ENCODE measurements around the gene GRIK4.

The GRIK4 gene

DNA sequence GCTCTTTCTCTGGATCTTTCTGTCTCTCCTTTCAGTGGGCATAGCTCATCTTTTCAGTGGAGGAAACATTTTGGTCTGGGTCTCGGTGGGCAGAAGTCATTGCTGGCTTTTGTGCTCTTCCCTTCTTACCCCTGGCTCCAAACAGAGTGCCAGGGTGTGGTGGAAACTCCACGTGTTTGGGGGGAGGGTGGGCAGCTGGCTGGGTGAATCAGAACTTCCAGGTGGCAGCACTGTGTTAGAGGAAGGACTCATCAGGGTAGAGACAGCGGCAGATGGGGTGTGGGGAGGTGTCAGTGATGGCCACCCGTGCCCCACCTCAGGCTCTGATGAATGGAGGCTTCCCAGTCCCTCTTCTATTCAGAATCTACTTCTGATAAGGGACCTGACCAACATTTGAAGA, 114.0 kb downstream of the GRIK4 start:
- no peak overlapping the region for H3K27ac ChIP-seq (ENCODE audit: low read length)

DNA sequence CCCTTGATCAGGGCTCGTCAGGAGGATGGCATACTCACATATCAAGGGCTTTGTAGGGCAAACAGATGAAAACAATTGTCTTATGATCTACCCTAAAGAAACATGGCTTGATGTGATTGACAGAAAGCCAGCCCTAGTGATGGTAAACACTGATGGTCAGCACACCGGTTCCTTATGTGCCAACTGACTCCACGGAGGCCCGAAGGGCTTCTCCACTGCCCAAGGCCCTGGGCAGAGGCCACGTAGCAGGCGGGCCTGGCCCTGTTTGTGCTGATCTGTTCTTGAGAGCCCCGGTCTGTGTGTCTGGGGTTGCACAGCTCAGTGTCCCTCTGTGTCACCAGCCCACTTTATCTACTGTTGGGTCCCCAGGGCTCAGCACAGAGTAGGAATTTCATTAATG, 115.2 kb downstream of the GRIK4 start:
- Histone ChIP-seq H3K27me3 (ENCODE audit: control insufficient read depth, insufficient read depth, low read length) (no peaks in the 10 kb centered on the region), H3K9ac (ENCODE audit: low read length) (no peak overlapping the region), H3K36me3 (ENCODE audit: control insufficient read depth, low read depth, low read length) (no peaks in the 10 kb centered on the region), H3K27ac (ENCODE audit: low read length) (no peak overlapping the region), H3K4me3 (ENCODE audit: low read length) (no peak overlapping the region), H3K9me3 (ENCODE audit: control insufficient read depth, low read depth, low read length) (no peaks in the 10 kb centered on the region), H3K4me1 (ENCODE audit: control insufficient read depth, low read depth, low read length) (no peaks in the 10 kb centered on the region)

More for the DNA sequence above, 114.0 kb downstream of the GRIK4 start:
- no peaks in the 10 kb centered on the region for H3K4me1 ChIP-seq (ENCODE audit: control insufficient read depth, low read depth, low read length)
- no peak overlapping the region for H3K4me3 ChIP-seq (ENCODE audit: low read length)
- no peaks in the 10 kb centered on the region for H3K36me3 ChIP-seq (ENCODE audit: control insufficient read depth, low read depth, low read length)
- H3K9ac ChIP-seq (ENCODE audit: low read length): no peak overlapping the region
- no peaks in the 10 kb centered on the region for H3K9me3 ChIP-seq (ENCODE audit: control insufficient read depth, low read depth, low read length)
- no peaks in the 10 kb centered on the region for H3K27me3 ChIP-seq (ENCODE audit: control insufficient read depth, insufficient read depth, low read length)

DNA sequence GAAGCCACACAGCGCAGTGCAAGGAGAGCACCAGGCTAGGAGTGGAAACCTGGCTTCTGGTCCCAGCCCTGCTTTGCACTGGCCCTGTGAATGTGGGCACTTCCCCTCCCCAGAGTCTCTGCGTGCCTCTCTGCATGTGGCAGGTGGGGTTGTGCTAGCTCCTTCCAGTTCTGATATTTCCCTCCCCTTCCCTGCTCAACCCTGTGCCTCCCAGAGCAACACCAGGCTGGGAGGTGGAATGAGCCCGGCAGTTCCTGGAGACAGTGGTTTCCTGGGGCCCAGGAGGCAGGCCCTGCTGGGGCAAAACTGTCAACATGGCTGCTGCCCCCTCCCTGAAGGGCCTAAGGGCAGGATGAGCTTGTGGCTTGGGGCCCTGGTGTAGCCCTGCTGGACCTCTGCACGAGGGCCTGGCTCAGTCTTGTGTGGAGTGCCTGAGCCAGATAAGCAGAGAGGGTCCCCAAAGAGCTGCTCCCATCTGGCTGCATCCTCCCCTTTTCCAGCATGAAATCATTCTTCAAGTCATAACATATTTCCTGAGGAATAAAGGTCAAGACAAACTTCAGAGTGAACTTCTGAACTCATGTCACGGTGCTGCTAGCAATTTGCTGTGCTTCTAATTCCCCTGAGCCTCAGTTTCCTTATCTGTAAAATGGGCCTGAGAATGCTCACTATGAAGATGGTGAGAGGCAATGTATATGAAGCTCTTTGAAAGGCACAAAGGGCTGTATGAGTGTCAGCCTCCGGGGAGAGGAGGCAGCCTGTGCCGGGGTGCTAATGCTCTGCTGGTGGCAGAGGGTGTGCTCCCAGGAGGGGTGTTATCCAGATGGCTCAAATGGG, 116.0 kb downstream of the GRIK4 start:
- no peaks in the 10 kb centered on the region for H3K9me3 ChIP-seq (ENCODE audit: control insufficient read depth, low read depth, low read length)
- no peak overlapping the region for H3K4me3 ChIP-seq (ENCODE audit: low read length)
- H3K27me3 ChIP-seq (ENCODE audit: control insufficient read depth, insufficient read depth, low read length): no peaks in the 10 kb centered on the region
- no peaks in the 10 kb centered on the region for H3K36me3 ChIP-seq (ENCODE audit: control insufficient read depth, low read depth, low read length)
- no peak overlapping the region for H3K27ac ChIP-seq (ENCODE audit: low read length)
- no peak overlapping the region for H3K9ac ChIP-seq (ENCODE audit: low read length)
- H3K4me1 ChIP-seq (ENCODE audit: control insufficient read depth, low read depth, low read length): no peaks in the 10 kb centered on the region

DNA sequence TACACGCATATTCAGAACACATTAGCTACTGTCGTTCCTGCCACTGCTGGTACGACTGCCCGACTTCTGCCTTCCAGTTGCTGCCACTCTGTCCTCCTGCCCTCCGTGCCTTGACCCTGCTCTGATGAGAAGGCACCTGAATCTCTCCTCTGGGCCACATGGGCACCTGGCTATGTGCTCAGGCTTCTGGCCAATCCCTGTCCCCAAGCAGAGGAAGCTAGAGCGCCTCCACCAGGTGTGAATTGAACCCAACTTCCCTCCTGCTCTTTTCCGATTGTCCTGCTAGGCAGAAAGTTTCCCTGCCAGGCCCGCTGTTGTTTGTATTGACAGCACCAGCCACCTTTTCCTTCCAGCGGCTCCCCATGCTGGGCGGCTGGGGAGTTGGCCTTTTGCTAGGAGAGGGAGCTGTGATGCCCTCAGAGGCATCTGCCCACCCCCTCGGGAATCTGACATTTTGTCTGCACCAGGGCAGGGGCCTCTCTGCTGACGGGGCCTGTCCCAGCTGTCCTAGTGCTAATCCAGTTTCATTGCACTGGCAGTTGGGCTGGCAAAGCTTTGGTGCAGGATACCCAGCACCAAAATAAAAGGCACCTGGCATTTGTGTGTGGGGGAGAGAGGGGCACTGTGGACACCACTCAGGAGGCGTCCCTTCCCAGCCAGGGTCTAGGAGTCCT, 118.0 kb downstream of the GRIK4 start:
- Histone ChIP-seq H3K9ac (ENCODE audit: low read length) (no peak overlapping the region), H3K36me3 (ENCODE audit: control insufficient read depth, low read depth, low read length) (no peaks in the 10 kb centered on the region), H3K27me3 (ENCODE audit: control insufficient read depth, insufficient read depth, low read length) (peaks cover 9% of the 10 kb centered on the region), H3K4me3 (ENCODE audit: low read length) (no peak overlapping the region), H3K4me1 (ENCODE audit: control insufficient read depth, low read depth, low read length) (no peaks in the 10 kb centered on the region), H3K27ac (ENCODE audit: low read length) (no peak overlapping the region), H3K9me3 (ENCODE audit: control insufficient read depth, low read depth, low read length) (no peaks in the 10 kb centered on the region)

DNA sequence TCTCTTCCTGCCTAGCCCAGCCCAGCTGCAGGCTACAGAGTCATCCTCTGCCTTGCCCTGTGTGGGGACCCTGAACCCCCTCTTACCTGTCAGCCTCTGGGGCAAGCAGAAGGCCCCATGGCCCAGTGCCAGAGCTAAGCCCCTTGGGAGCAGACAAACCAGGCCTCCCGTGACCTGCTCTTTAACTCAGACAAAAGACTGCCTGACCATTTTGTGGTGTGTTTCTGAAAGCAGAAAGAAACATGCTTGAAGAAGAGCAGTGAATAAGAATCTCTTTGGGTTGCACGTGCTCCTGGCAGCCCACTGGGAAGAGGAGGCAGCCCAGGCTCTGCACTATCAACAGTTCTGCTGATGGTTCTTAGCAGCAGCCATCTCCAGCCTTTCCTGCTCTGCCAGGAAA, 118.6 kb downstream of the GRIK4 start:
- Histone ChIP-seq H3K36me3 (ENCODE audit: control insufficient read depth, low read depth, low read length) (no peaks in the 10 kb centered on the region), H3K27me3 (ENCODE audit: control insufficient read depth, insufficient read depth, low read length) (peaks cover 14% of the 10 kb centered on the region), H3K27ac (ENCODE audit: low read length) (no peak overlapping the region), H3K9ac (ENCODE audit: low read length) (no peak overlapping the region), H3K9me3 (ENCODE audit: control insufficient read depth, low read depth, low read length) (no peaks in the 10 kb centered on the region), H3K4me1 (ENCODE audit: control insufficient read depth, low read depth, low read length) (no peaks in the 10 kb centered on the region), H3K4me3 (ENCODE audit: low read length) (no peak overlapping the region)

DNA sequence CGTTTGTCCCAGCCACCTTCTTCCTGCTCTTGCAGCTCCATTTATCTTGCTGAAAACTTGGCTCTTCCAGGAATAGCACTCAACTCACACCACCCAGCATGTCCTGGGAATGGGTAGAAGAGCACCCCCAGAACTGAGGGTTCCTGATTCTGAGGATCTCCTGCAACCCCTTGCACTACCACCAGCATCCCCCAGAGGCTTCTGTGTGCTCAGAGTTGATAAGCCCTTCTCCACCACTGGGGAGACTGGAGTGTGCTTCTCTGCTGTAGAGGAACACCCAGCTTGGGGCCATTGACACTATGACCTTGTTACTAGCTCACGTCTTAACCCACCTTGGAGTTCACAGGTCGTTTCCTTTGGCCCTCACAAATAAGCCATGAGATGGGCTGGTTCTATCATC, 121.0 kb downstream of the GRIK4 start:
- Histone ChIP-seq H3K9ac (ENCODE audit: low read length) (no peak overlapping the region), H3K36me3 (ENCODE audit: control insufficient read depth, low read depth, low read length) (no peaks in the 10 kb centered on the region), H3K9me3 (ENCODE audit: control insufficient read depth, low read depth, low read length) (no peaks in the 10 kb centered on the region), H3K4me1 (ENCODE audit: control insufficient read depth, low read depth, low read length) (no peaks in the 10 kb centered on the region), H3K27ac (ENCODE audit: low read length) (no peak overlapping the region), H3K27me3 (ENCODE audit: control insufficient read depth, insufficient read depth, low read length) (peaks cover 14% of the 10 kb centered on the region), H3K4me3 (ENCODE audit: low read length) (no peak overlapping the region)

DNA sequence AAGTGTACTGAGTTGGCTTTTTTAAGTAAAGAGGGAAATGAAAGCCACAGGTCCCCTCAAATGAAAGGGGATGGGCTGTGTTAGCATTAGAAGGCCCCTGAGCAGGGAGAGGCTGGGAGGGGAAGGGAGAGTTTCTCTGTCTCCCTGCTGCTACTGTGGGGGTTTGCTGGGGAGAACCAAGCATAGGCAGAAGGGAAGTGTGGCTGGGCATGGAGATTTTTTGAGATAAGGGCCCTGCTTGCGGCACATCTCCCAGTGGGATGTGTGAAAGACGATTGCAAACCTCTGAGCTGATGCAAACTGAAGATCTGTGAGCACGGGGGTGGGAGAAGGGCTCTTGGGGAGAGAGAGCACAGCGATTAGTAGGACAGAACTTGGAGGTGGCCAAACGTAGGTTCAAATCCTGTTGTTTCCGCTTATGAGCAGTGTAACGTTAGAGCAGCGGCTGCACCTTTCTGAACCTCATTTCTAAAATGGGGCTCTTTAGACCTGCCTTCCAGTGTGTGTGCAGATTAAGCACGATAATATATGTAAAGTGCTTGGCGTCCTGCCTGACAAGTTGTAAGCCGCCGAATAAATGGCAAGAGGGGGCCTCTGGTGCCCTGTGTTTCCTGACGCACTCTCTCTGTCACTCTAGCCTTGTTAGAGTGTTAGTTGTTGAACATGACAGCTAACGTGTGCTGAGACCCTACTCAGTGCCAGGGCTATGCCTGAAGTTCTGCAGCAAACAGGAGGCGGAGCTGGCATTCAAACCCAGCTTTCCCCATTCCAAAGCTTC, 122.3 kb downstream of the GRIK4 start:
- no peaks in the 10 kb centered on the region for H3K36me3 ChIP-seq (ENCODE audit: control insufficient read depth, low read depth, low read length)
- no peaks in the 10 kb centered on the region for H3K9me3 ChIP-seq (ENCODE audit: control insufficient read depth, low read depth, low read length)
- H3K4me3 ChIP-seq (ENCODE audit: low read length): no peak overlapping the region
- no peaks in the 10 kb centered on the region for H3K4me1 ChIP-seq (ENCODE audit: control insufficient read depth, low read depth, low read length)
- peaks cover 14% of the 10 kb centered on the region for H3K27me3 ChIP-seq (ENCODE audit: control insufficient read depth, insufficient read depth, low read length)
- no peak overlapping the region for H3K27ac ChIP-seq (ENCODE audit: low read length)
- H3K9ac ChIP-seq (ENCODE audit: low read length): no peak overlapping the region

DNA sequence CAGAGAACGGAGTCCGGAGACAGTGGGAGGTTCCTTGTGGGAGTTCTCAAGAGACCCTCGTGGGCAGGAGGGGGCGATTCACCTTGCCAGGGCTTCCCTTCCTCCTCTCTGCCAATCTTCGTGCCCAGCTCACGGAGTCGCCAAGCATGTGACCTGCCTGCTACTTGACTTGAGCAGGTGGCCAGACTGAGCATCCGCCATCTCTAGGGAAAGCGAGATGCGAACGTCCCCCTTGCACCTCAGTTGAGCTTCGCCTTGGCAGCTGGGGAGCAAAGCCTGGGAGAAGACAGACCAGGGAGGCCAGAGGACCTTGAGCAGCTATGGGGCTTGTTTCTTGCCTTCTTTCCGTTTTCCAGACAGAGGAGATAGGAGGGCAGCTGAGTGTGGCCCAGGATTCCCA, 123.2 kb downstream of the GRIK4 start:
- Histone ChIP-seq H3K4me1 (ENCODE audit: control insufficient read depth, low read depth, low read length) (no peaks in the 10 kb centered on the region), H3K27ac (ENCODE audit: low read length) (no peak overlapping the region), H3K9me3 (ENCODE audit: control insufficient read depth, low read depth, low read length) (no peaks in the 10 kb centered on the region), H3K4me3 (ENCODE audit: low read length) (no peak overlapping the region), H3K36me3 (ENCODE audit: control insufficient read depth, low read depth, low read length) (no peaks in the 10 kb centered on the region), H3K27me3 (ENCODE audit: control insufficient read depth, insufficient read depth, low read length) (peaks cover 20% of the 10 kb centered on the region), H3K9ac (ENCODE audit: low read length) (no peak overlapping the region)

DNA sequence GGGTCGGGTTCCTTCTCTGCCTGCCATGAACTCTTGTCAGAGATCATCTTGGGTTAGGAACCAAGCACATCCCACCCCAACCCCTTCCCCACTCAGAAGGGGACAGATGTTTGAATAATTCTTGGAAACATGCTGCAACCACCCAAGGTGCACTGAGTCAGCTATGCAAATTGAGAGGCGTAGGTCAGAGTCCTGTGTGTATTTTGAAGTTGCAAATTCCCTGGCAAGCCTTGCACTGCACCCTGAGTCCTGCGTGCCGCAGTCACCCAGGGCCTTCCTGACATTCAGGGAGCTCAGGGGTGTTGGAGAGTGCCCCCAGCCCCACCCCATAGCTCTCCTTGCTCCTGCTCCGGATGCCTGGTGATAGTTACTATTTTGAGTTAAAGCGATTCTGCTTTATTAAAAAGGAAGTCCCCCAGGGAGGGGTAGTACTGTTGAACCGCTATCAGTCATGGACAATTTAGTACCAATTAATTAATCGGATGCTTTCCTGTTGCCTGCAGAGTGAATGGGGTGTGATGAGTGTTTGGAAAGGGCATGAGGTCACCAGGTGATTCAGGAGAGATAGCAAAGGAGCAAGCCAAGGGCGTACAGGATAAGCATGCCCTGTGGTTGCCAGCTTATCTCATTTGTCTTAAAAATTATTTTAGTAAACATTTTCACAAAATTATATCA, 123.7 kb downstream of the GRIK4 start:
- H3K27me3 ChIP-seq (ENCODE audit: control insufficient read depth, insufficient read depth, low read length): peaks cover 26% of the 10 kb centered on the region
- H3K9ac ChIP-seq (ENCODE audit: low read length): no peak overlapping the region
- no peaks in the 10 kb centered on the region for H3K36me3 ChIP-seq (ENCODE audit: control insufficient read depth, low read depth, low read length)
- H3K27ac ChIP-seq (ENCODE audit: low read length): no peak overlapping the region
- no peaks in the 10 kb centered on the region for H3K4me1 ChIP-seq (ENCODE audit: control insufficient read depth, low read depth, low read length)
- H3K9me3 ChIP-seq (ENCODE audit: control insufficient read depth, low read depth, low read length): no peaks in the 10 kb centered on the region
- no peak overlapping the region for H3K4me3 ChIP-seq (ENCODE audit: low read length)

DNA sequence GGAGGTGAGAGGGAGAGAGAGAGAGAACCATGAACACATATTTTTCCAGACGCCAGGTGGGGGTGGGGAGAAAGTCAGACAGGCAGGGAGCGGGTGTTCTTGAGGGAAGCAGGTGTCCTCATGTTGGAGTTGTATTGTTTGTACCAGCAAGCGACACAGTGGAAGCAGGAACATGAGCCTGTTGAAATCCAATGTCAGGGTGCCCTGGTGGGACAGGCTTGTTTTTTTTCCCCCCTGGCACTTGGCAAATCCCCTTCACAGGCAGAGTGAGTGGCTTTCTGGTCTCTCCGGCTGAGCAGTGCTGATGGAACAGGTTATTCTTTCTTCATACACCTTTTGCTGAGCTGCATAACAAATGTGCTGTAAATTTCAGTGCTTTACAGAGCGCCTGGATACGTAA, 125.6 kb downstream of the GRIK4 start:
- Histone ChIP-seq H3K9ac (ENCODE audit: low read length) (no peak overlapping the region), H3K27me3 (ENCODE audit: control insufficient read depth, insufficient read depth, low read length) (peaks cover 37% of the 10 kb centered on the region), H3K36me3 (ENCODE audit: control insufficient read depth, low read depth, low read length) (no peaks in the 10 kb centered on the region), H3K4me1 (ENCODE audit: control insufficient read depth, low read depth, low read length) (no peaks in the 10 kb centered on the region), H3K27ac (ENCODE audit: low read length) (no peak overlapping the region), H3K4me3 (ENCODE audit: low read length) (no peak overlapping the region), H3K9me3 (ENCODE audit: control insufficient read depth, low read depth, low read length) (no peaks in the 10 kb centered on the region)

DNA sequence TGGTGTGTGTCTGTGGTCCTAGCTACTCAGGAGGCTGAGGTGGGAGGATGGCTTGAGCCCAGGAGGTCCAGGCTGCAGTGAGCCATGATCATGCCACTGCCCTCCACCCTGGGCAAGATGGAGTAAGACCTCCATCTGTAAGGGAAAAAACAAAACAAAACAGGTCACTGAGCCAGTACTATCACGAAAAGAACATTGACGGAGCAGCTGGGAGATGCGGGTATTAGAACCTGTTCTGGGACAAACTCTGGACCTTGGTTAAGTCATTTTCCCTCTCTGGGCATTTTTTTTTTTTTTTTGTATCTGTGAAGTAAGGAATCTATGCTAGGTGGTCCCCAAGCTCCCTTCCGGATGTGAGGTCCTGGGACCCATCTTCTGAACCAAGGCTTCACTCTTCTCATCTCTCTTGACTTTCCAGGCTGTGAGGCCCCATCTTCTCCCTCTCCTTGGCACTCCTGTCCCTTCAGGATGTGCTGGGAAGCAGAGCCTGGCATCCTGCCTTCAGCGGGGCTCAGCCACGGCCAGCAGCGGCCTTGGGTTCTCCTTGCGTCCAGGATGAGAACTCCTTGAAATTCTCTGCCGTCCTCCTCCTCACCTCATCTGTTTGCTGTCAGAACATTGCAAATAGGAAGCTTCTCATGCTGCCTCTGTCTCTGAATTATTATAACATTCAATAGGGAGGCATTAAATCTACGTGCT, 130.8 kb downstream of the GRIK4 start:
- H3K4me3 ChIP-seq (ENCODE audit: low read length): no peak overlapping the region
- peaks cover 75% of the 10 kb centered on the region for H3K27me3 ChIP-seq (ENCODE audit: control insufficient read depth, insufficient read depth, low read length)
- H3K9ac ChIP-seq (ENCODE audit: low read length): no peak overlapping the region
- H3K36me3 ChIP-seq (ENCODE audit: control insufficient read depth, low read depth, low read length): no peaks in the 10 kb centered on the region
- H3K9me3 ChIP-seq (ENCODE audit: control insufficient read depth, low read depth, low read length): no peaks in the 10 kb centered on the region
- H3K4me1 ChIP-seq (ENCODE audit: control insufficient read depth, low read depth, low read length): peaks cover 12% of the 10 kb centered on the region
- no peak overlapping the region for H3K27ac ChIP-seq (ENCODE audit: low read length)
